Measurements from ENCODE around the gene CCDC9B.
A peak's percentile ranks its signal among the peaks of the same experiment; 100 is the strongest.

Gene CCDC9B

GRCh38 chr15:40287505-40287904 lies 53.2 kb downstream of the CCDC9B start:
- H3K27me3 ChIP-seq (ENCODE audit: insufficient read depth, insufficient read length): peaks cover 31% of the 10 kb centered on the region
- H3K4me3 ChIP-seq (ENCODE audit: insufficient read length, low read depth): no peak overlapping the region
- H3K36me3 ChIP-seq (ENCODE audit: insufficient read depth, insufficient read length, low read length): peaks cover 5% of the 10 kb centered on the region
- TF ChIP-seq YY1 (IDR thresholded peaks at IDR 0.05; ENCODE audit: insufficient read depth, insufficient read length) (no peak), ZNF274 (IDR thresholded peaks at IDR 0.05; ENCODE audit: low read depth, low read length) (no peak), SUZ12 (IDR thresholded peaks at IDR 0.05; ENCODE audit: extremely low read depth, insufficient read depth, insufficient read length) (no peak)
- H3K4me1 ChIP-seq (ENCODE audit: insufficient read depth, insufficient read length): peaks cover 19% of the 10 kb centered on the region
- no peak for DNase-seq (ENCODE audit: low read depth, low spot score)
- H3K9ac ChIP-seq (ENCODE audit: insufficient read length, low read depth): no peak overlapping the region
- H3K9me3 ChIP-seq (ENCODE audit: insufficient read depth, low read length): no peaks in the 10 kb centered on the region

GRCh38 chr15:40286794-40287193 lies 53.9 kb downstream of the CCDC9B start:
- Histone ChIP-seq H3K36me3 (ENCODE audit: insufficient read depth, insufficient read length, low read length) (peaks cover 5% of the 10 kb centered on the region), H3K9me3 (ENCODE audit: insufficient read depth, low read length) (no peaks in the 10 kb centered on the region), H3K9ac (ENCODE audit: insufficient read length, low read depth) (no peak overlapping the region), H3K4me3 (ENCODE audit: insufficient read length, low read depth) (no peak overlapping the region), H3K27me3 (ENCODE audit: insufficient read depth, insufficient read length) (peaks cover 29% of the 10 kb centered on the region), H3K4me1 (ENCODE audit: insufficient read depth, insufficient read length) (peaks cover 17% of the 10 kb centered on the region)
- DNase-seq (ENCODE audit: low read depth, low spot score): no peak
- TF ChIP-seq YY1 (IDR thresholded peaks at IDR 0.05; ENCODE audit: insufficient read depth, insufficient read length) (no peak), ZNF274 (IDR thresholded peaks at IDR 0.05; ENCODE audit: low read depth, low read length) (no peak), SUZ12 (IDR thresholded peaks at IDR 0.05; ENCODE audit: extremely low read depth, insufficient read depth, insufficient read length) (no peak)

DNA sequence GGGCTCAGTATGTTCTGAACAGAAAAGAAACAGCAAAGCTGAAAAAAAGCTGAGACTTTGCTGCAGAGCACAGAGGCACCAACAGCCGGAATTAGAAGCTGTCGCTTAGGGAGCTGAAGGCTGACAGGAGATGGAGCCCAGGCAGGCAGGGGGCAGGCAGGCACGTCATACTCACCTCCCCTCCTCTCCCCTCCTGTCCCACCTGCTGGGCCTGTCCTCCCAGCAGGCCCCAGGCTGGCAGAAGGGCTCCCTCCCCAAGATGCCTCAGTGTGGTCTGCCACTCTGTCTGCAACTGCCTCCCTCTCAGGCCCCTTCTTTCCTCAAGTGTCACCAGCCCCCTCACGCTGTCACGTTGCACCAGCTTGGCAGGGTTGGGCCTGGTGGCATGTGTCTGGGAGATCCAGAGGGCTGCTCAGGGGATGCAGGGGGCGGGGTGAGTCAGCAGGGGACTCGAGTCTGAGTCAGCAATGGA lies 54.6 kb downstream of the CCDC9B start:
- peaks cover 31% of the 10 kb centered on the region for H3K27me3 ChIP-seq (ENCODE audit: insufficient read depth, insufficient read length)
- no peaks in the 10 kb centered on the region for H3K9me3 ChIP-seq (ENCODE audit: insufficient read depth, low read length)
- H3K36me3 ChIP-seq (ENCODE audit: insufficient read depth, insufficient read length, low read length): peaks cover 5% of the 10 kb centered on the region
- peaks cover 17% of the 10 kb centered on the region for H3K4me1 ChIP-seq (ENCODE audit: insufficient read depth, insufficient read length)
- peak overlapping the region; percentile 33 for H3K9ac ChIP-seq (ENCODE audit: insufficient read length, low read depth)
- DNase-seq (ENCODE audit: low read depth, low spot score): no peak
- no peak for TF ChIP-seq ZNF274 (IDR thresholded peaks at IDR 0.05; ENCODE audit: low read depth, low read length)
- H3K4me3 ChIP-seq (ENCODE audit: insufficient read length, low read depth): no peak overlapping the region

- no peaks in the 10 kb centered on the region for H3K9me3 ChIP-seq (ENCODE audit: insufficient read depth, low read length)
- H3K27me3 ChIP-seq (ENCODE audit: insufficient read depth, insufficient read length): peaks cover 36% of the 10 kb centered on the region
- H3K4me1 ChIP-seq (ENCODE audit: insufficient read depth, insufficient read length): peaks cover 17% of the 10 kb centered on the region
- peaks cover 5% of the 10 kb centered on the region for H3K36me3 ChIP-seq (ENCODE audit: insufficient read depth, insufficient read length, low read length)
- DNase-seq (ENCODE audit: low read depth, low spot score): no peak
- peak overlapping the region; percentile 33 for H3K9ac ChIP-seq (ENCODE audit: insufficient read length, low read depth)
- TF ChIP-seq ZNF274 (IDR thresholded peaks at IDR 0.05; ENCODE audit: low read depth, low read length) (no peak), SUZ12 (IDR thresholded peaks at IDR 0.05; ENCODE audit: extremely low read depth, insufficient read depth, insufficient read length) (no peak), YY1 (IDR thresholded peaks at IDR 0.05; ENCODE audit: insufficient read depth, insufficient read length) (no peak)
- no peak overlapping the region for H3K4me3 ChIP-seq (ENCODE audit: insufficient read length, low read depth)
Observed at GRCh38 chr15:40285554-40286011, 55.2 kb downstream of the CCDC9B start.

DNA sequence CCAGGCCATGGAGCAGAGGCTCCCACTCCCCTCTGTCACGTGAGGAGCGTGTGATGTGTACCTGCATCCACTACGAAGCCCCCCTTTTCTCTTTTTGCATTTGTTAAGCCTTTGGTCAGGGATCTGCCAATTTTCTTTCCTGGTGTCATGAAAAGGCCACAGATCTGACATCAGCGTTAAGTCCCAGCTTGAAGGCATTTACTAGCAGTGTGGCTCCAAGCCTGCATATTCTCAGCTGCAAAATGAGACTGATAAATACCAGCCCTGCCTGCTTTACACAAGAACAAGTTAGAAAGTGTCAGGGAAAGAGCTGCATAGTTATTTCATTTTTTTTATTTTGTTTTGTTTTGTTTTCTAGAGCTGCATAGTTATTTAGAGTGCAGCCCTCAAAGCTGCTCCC lies 55.6 kb downstream of the CCDC9B start:
- no peak overlapping the region for H3K9ac ChIP-seq (ENCODE audit: insufficient read length, low read depth)
- TF ChIP-seq YY1 (IDR thresholded peaks at IDR 0.05; ENCODE audit: insufficient read depth, insufficient read length) (no peak), SUZ12 (IDR thresholded peaks at IDR 0.05; ENCODE audit: extremely low read depth, insufficient read depth, insufficient read length) (no peak), ZNF274 (IDR thresholded peaks at IDR 0.05; ENCODE audit: low read depth, low read length) (no peak)
- H3K4me3 ChIP-seq (ENCODE audit: insufficient read length, low read depth): no peak overlapping the region
- no peaks in the 10 kb centered on the region for H3K9me3 ChIP-seq (ENCODE audit: insufficient read depth, low read length)
- no peak for DNase-seq (ENCODE audit: low read depth, low spot score)
- H3K27me3 ChIP-seq (ENCODE audit: insufficient read depth, insufficient read length): peaks cover 37% of the 10 kb centered on the region
- H3K4me1 ChIP-seq (ENCODE audit: insufficient read depth, insufficient read length): peaks cover 17% of the 10 kb centered on the region
- peaks cover 5% of the 10 kb centered on the region for H3K36me3 ChIP-seq (ENCODE audit: insufficient read depth, insufficient read length, low read length)

GRCh38 chr15:40283615-40284300 lies 57.0 kb downstream of the CCDC9B start:
- H3K9ac ChIP-seq (ENCODE audit: insufficient read length, low read depth): peak overlapping the region; percentile 42
- peaks cover 35% of the 10 kb centered on the region for H3K27me3 ChIP-seq (ENCODE audit: insufficient read depth, insufficient read length)
- peaks cover 5% of the 10 kb centered on the region for H3K36me3 ChIP-seq (ENCODE audit: insufficient read depth, insufficient read length, low read length)
- TF ChIP-seq YY1 (IDR thresholded peaks at IDR 0.05; ENCODE audit: insufficient read depth, insufficient read length) (no peak), SUZ12 (IDR thresholded peaks at IDR 0.05; ENCODE audit: extremely low read depth, insufficient read depth, insufficient read length) (no peak), ZNF274 (IDR thresholded peaks at IDR 0.05; ENCODE audit: low read depth, low read length) (no peak)
- peak overlapping the region; percentile 67 for H3K4me3 ChIP-seq (ENCODE audit: insufficient read length, low read depth)
- H3K9me3 ChIP-seq (ENCODE audit: insufficient read depth, low read length): no peaks in the 10 kb centered on the region
- peaks cover 19% of the 10 kb centered on the region for H3K4me1 ChIP-seq (ENCODE audit: insufficient read depth, insufficient read length)
- no peak for DNase-seq (ENCODE audit: low read depth, low spot score)

DNA sequence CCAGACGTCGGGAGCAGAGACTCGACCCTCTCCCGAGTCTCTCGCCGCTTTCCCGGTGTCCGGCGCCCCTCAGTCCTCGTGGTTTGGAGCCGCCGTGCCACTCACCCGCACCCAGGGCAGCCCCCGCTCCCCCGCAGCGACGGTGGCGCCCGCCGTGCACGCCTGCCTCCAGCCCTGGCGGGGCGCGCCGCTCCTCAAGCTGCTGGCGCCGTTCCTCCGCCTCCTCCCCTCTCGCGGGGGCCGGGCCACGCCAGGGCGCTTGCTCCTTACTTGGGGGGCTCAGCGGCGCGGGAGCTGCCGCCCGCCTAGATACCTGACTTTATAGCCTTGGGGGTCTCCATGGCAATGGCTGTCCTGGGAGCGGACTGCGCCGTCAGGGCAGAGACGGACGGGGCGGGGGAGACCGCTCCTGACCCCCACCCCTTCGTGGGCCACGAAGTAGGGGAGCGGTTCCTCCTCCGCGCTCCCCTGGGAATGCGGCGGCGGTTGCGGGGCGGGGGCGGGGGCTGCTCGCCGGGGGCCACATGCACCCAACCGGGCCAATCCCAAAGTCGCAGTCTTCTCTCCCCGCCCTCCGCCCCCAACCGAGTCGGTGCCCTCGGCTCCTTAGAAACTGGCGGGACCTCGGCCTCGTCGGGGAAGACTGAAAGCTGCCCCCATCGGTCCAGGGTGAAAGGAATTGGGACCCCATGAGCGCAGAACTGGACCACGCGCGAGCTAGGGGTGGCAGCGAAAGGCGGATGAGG lies 57.7 kb downstream of the CCDC9B start, which contains the start of gene ANKRD63:
TSS of gene ANKRD63 (minus strand) at position 196 of the 746 bp plus-strand sequence. CDS start 478 bp downstream, outside the sequence.
- TF ChIP-seq ZNF274 (IDR thresholded peaks at IDR 0.05; ENCODE audit: low read depth, low read length): no peak
- no peak for TF ChIP-seq SUZ12 (IDR thresholded peaks at IDR 0.05; ENCODE audit: extremely low read depth, insufficient read depth, insufficient read length)
- no peak for TF ChIP-seq YY1 (IDR thresholded peaks at IDR 0.05; ENCODE audit: insufficient read depth, insufficient read length)
- Histone ChIP-seq H3K4me3 (ENCODE audit: insufficient read length, low read depth) (peak within 1 kb of the TSS; percentile 67), H3K9me3 (ENCODE audit: insufficient read depth, low read length) (no peaks in the 10 kb centered on the region), H3K27me3 (ENCODE audit: insufficient read depth, insufficient read length) (peaks cover 35% of the 10 kb centered on the region), H3K36me3 (ENCODE audit: insufficient read depth, insufficient read length, low read length) (peaks cover under 1% of the 10 kb centered on the region), H3K9ac (ENCODE audit: insufficient read length, low read depth) (peak within 1 kb of the TSS; percentile 83), H3K4me1 (ENCODE audit: insufficient read depth, insufficient read length) (peaks cover 19% of the 10 kb centered on the region)
- no peak for DNase-seq (ENCODE audit: low read depth, low spot score)
